Calu3 (cell line): ENCODE results near the gene MYO1E. TPM values are rescaled to one million over a fixed set of nuclear protein-coding genes. Genes with fewer than 3 reads are reported as not detected.

ENCODE experiments used
- BruUV-seq: library from RNA; stranded (reverse); fragments of 400-500 nt; replicated peaks from 2 replicates; lab custom pipeline; 2021; lab: Mats Ljungman, UMichigan
- CTCF ChIA-PET: fragments of 300-600 bp; sonication (Branson Sonifier 250); formaldehyde crosslinking; loops from one replicate; lab custom pipeline; 2022; ENCODE audit warnings: antibody characterized with exemption; lab: Charles Lee
- DNase-seq: peaks from one replicate; pipeline ENCODE4 v3.0.0; 2022
- H3K27ac Mint-ChIP-seq: one replicate; pipeline ENCODE4 v1.8.0; 2022; ENCODE audit warnings: mixed read lengths; ENCODE audit not compliant: unreplicated experiment
- H3K27me3 Mint-ChIP-seq: one replicate; pipeline ENCODE4 v1.8.0; 2022; ENCODE audit warnings: mixed read lengths; ENCODE audit not compliant: unreplicated experiment
- H3K36me3 Mint-ChIP-seq: one replicate; pipeline ENCODE4 v1.8.0; 2022; ENCODE audit warnings: mild to moderate bottlenecking, moderate library complexity, mixed read lengths; ENCODE audit not compliant: insufficient read depth, unreplicated experiment
- H3K4me1 Mint-ChIP-seq: one replicate; pipeline ENCODE4 v1.8.0; 2022; ENCODE audit warnings: mild to moderate bottlenecking, low read depth, mixed read lengths; ENCODE audit not compliant: unreplicated experiment
- H3K4me3 Mint-ChIP-seq: one replicate; pipeline ENCODE4 v1.8.0; 2022; ENCODE audit warnings: mild to moderate bottlenecking, low read depth, moderate library complexity, mixed read lengths; ENCODE audit not compliant: unreplicated experiment
- H3K9me3 Mint-ChIP-seq: one replicate; pipeline ENCODE4 v1.8.0; 2022; ENCODE audit warnings: low read depth, mixed read lengths; ENCODE audit not compliant: unreplicated experiment
- intact Hi-C: fragments of 100-400 bp; cut with micrococcal nuclease; formaldehyde crosslinking; loops from one replicate; pipeline ENCODE4 v1.10.0; 2022; ENCODE audit not compliant: unreplicated experiment
- total RNA-seq: library from RNA; stranded (reverse); gene quantifications from 2 replicates; pipeline ENCODE4 v1.2.3, GENCODE V29; 2022
- TF ChIP-seq, protein P1 (sequence below): fragments of 200-600 bp; IDR thresholded peaks from one replicate; pipeline ENCODE4 v1.8.0; 2022; ENCODE audit warnings: antibody characterized with exemption; ENCODE audit not compliant: unreplicated experiment

Gene MYO1E
- total RNA-seq, 1 experiment from 2014 or later = 617 TPM

DNA sequence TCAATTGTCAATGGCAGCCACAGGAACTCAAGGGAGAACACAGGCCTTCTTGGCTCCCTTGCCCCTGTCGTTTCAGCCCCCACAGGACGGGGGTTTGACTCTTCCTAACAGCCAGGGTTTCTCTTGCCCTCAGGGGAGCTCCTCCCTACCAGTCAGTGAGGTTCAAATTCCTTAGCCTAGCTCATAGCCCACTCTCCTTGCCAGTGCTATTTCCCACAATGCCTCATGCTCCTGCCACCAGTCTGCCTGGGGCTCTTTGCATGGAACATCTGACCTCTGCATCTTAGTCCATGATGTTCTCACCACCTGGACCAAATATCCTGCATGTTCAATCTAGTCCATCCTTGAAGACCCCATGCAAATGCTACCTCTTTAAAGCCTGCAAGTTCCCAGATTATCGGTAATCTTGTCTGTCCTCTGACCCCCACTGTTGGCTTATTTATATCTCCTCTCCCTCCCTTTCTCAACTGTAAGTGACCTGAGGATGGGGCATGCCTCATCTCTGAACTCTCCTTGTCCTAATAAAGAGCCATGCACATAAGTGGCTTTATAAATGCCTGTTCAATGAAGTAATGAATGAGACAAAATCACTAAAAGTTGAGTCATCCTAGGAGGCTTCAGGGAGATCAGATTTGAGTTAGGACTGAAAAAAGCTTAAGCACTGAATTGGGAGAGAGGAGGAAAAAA lies 78.0 kb downstream of the MYO1E start:
- peak overlapping the region; percentile 57 for H3K27ac Mint-ChIP-seq
- no peak overlapping the region for H3K4me3 Mint-ChIP-seq
- intact Hi-C loops = loop anchor here (5.0 kb wide), 2 partner anchors 37 to 38 kb away; no protein-coding TSS in a partner anchor
- DNase-seq = no peak
- CTCF ChIA-PET = interaction anchor here (1.5 kb wide), 1 partner anchor 11 kb away, joined by 9 read pairs; no protein-coding TSS in a partner anchor
- H3K4me1 Mint-ChIP-seq = peaks cover 80% of the 10 kb centered on the region
- no peaks in the 10 kb centered on the region for H3K27me3 Mint-ChIP-seq
- H3K36me3 Mint-ChIP-seq = peaks cover 52% of the 10 kb centered on the region
- no peaks in the 10 kb centered on the region for H3K9me3 Mint-ChIP-seq
- TF ChIP-seq, protein P1, sequence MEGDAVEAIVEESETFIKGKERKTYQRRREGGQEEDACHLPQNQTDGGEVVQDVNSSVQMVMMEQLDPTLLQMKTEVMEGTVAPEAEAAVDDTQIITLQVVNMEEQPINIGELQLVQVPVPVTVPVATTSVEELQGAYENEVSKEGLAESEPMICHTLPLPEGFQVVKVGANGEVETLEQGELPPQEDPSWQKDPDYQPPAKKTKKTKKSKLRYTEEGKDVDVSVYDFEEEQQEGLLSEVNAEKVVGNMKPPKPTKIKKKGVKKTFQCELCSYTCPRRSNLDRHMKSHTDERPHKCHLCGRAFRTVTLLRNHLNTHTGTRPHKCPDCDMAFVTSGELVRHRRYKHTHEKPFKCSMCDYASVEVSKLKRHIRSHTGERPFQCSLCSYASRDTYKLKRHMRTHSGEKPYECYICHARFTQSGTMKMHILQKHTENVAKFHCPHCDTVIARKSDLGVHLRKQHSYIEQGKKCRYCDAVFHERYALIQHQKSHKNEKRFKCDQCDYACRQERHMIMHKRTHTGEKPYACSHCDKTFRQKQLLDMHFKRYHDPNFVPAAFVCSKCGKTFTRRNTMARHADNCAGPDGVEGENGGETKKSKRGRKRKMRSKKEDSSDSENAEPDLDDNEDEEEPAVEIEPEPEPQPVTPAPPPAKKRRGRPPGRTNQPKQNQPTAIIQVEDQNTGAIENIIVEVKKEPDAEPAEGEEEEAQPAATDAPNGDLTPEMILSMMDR = no peak
- no TSS peak for BruUV-seq

DNA sequence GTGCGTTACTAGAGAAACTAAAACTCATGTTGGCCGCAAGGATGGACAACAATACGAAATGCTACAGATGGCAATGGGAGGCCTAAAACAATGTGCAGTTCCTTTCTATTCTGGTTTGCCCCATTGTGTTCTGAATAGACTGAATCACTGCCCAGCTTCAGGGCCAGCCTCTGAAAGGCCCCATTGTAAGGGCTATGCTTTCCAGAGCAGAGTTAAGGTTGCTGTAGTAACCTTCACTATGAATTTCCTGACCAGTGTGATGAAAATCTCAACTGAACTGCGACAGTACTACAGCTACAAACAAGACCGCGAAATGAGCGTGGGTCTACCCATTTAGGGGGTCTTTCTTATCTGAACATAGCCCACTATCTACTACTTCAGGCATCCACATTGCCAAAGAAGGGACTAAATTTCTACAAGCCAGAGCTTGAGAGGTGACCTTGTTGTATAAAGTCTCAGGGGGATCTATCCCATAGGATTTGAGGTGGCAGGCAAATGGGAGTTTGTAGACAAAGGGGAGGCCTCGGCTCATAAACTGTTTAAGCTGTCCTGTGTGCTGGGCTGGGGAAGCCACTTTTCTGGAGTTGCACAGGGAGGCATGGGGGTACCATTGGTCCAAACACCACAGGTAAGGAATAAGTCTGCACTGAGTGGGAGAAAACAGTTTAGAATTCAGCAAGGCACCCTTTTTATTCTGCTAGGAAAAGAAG lies 80.1 kb downstream of the MYO1E start:
- peak; percentile 63 for DNase-seq
- H3K27ac Mint-ChIP-seq = peak overlapping the region; percentile 57
- H3K27me3 Mint-ChIP-seq = no peaks in the 10 kb centered on the region
- H3K4me3 Mint-ChIP-seq = peak overlapping the region; percentile 49
- TF ChIP-seq, protein P1 = no peak
- peaks cover 38% of the 10 kb centered on the region for H3K36me3 Mint-ChIP-seq
- BruUV-seq = no TSS peak
- intact Hi-C loops = loop anchor here (1.0 to 5.0 kb wide), 2 partner anchors 16 to 35 kb away; no protein-coding TSS in a partner anchor
- CTCF ChIA-PET = interaction anchor here (0.6 to 1.5 kb wide), 7 partner anchors 8 to 281 kb away, joined by 3 to 12 read pairs (median 9); no protein-coding TSS in a partner anchor
- peaks cover 86% of the 10 kb centered on the region for H3K4me1 Mint-ChIP-seq
- H3K9me3 Mint-ChIP-seq = no peaks in the 10 kb centered on the region

DNA sequence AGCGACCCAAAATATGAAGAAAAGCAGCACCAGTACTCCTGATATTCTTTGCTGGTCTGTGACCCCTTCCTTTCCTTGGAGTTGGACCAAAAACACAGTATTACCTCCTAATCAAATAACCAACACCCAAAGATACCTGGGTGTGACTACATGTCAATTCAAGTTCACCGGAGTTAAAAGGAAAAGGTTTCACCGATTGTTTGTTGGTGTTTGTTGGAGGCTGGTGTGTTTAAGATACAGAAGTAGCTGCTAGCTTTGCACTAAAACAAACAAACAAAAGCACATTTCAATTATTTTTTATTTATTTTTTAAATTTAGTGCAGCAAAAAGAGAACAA lies 81.5 kb downstream of the MYO1E start:
- intact Hi-C loops = loop anchor here (5.0 kb wide), 1 partner anchor 34 kb away; no protein-coding TSS in a partner anchor
- TF ChIP-seq, protein P1 = no peak
- no peaks in the 10 kb centered on the region for H3K27me3 Mint-ChIP-seq
- no peak for DNase-seq
- CTCF ChIA-PET = interaction anchor here (1.4 to 1.5 kb wide), 4 partner anchors 10 to 13 kb away, joined by 3 to 12 read pairs (median 8); no protein-coding TSS in a partner anchor
- BruUV-seq = no TSS peak
- H3K27ac Mint-ChIP-seq = peak overlapping the region; percentile 57
- H3K36me3 Mint-ChIP-seq = peaks cover 38% of the 10 kb centered on the region
- no peaks in the 10 kb centered on the region for H3K9me3 Mint-ChIP-seq
- peaks cover 94% of the 10 kb centered on the region for H3K4me1 Mint-ChIP-seq
- H3K4me3 Mint-ChIP-seq = no peak overlapping the region

DNA sequence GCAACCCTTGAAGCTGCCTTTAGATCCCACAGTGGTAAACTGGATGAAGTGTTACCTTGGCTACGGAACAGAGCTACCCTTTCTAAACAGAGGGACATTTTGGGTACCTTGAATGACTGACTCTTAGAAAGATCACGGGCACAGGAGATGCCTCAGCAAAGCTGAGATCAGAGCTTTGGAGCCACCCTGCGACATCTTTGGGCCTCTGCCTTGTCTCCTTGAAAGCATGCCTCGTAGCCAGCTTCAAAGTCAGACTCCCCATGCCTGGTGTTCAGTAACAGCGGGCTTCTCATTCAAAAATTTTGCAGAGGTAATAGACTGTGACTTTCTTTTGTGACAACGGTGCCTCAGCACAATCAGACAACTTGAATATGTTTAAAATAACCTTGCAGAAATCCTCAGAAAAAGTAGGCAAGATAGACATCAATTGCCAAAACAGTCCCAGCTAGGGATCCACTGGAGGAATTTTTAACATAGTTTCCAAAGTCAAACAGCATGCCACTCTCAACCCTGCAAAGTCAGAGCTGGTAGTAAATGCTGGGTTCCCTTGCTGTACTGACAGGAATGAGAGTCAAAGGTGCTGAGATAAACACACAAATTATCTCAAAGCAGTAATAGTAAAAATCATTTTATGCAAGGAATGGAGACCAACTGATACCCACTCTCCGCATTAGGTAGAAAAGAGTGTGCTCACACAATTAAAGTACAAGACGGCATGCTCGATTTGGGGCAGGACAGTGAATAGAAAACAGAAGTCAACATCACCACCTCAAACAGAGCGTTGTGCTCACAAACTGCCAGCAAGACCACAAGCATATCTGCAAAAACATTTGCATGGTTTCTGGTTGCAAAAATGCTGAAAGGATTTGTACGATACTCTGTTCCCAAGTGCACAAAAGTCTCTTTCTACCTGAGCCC lies 82.1 kb downstream of the MYO1E start:
- TF ChIP-seq, protein P1 = no peak

More for the DNA sequence above, 82.1 kb downstream of the MYO1E start:
- TSS peak; percentile 50 for BruUV-seq
- CTCF ChIA-PET = interaction anchor here (1.3 to 1.5 kb wide), 3 partner anchors 10 to 35 kb away, joined by 3 to 4 read pairs (median 3); no protein-coding TSS in a partner anchor
- intact Hi-C loops = loop anchor here (5.0 kb wide), 1 partner anchor 33 kb away; no protein-coding TSS in a partner anchor
- H3K4me3 Mint-ChIP-seq = no peak overlapping the region
- peaks cover 91% of the 10 kb centered on the region for H3K4me1 Mint-ChIP-seq
- H3K27ac Mint-ChIP-seq = peak overlapping the region; percentile 57
- no peaks in the 10 kb centered on the region for H3K27me3 Mint-ChIP-seq
- H3K36me3 Mint-ChIP-seq = peaks cover 33% of the 10 kb centered on the region
- no peaks in the 10 kb centered on the region for H3K9me3 Mint-ChIP-seq
- DNase-seq = no peak
